HG03045 (cell line): ENCODE data around the gene CCDC78.
A peak's percentile ranks its signal among the peaks of the same experiment; 100 is the strongest.

ENCODE experiments used
- ATAC-seq: cut with Tn5 transposase; IDR thresholded peaks from one replicate; pipeline ENCODE4 v1.9.1; 2021; ENCODE audit warnings: mild to moderate bottlenecking, moderate library complexity; ENCODE audit not compliant: unreplicated experiment

The CCDC78 gene

DNA sequence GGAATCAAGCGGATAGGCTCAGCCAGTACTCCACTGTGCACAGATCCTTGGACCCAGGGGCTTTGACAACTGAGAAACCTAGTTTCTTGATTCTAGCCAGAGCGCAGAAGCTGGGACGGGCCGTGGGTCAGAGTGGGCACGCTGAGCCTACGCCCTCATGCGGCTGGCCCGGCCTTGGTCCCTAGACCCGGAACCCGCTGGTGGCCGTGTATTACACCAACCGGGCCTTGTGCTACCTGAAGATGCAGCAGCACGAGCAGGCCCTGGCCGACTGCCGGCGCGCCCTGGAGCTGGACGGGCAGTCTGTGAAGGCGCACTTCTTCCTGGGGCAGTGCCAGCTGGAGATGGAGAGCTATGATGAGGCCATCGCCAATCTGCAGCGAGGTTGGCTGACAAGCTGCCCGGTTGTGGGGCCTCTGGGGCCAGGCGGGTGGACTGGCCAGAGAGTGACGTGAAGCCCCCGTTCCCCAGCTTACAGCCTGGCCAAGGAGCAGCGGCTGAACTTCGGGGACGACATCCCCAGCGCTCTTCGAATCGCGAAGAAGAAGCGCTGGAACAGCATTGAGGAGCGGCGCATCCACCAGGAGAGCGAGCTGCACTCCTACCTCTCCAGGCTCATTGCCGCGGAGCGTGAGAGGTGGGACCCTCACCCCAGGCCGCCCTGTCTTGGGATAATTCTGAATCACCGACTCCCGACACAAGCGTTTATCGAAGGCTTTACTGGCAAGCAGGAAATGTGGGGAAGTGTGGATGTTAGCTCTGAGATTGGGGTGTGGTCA lies 45.1 kb downstream of the CCDC78 start:
- no peak for ATAC-seq

DNA sequence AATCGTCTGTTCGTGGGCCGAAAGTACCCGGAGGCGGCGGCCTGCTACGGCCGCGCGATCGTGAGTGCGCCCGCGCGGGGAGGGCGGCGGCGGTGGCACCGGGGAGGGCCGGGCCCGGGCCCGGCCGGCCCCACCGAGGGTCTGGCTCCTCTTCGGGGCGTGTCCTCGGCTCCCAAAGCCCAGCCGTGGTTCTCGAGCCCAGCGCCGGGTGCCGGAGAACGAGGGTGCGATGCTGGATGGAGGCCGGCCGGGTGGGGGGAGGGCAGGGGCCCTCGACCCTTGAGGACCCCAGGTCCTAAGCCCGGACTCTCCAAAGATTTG lies 45.7 kb downstream of the CCDC78 start:
- ATAC-seq, result no peak

DNA sequence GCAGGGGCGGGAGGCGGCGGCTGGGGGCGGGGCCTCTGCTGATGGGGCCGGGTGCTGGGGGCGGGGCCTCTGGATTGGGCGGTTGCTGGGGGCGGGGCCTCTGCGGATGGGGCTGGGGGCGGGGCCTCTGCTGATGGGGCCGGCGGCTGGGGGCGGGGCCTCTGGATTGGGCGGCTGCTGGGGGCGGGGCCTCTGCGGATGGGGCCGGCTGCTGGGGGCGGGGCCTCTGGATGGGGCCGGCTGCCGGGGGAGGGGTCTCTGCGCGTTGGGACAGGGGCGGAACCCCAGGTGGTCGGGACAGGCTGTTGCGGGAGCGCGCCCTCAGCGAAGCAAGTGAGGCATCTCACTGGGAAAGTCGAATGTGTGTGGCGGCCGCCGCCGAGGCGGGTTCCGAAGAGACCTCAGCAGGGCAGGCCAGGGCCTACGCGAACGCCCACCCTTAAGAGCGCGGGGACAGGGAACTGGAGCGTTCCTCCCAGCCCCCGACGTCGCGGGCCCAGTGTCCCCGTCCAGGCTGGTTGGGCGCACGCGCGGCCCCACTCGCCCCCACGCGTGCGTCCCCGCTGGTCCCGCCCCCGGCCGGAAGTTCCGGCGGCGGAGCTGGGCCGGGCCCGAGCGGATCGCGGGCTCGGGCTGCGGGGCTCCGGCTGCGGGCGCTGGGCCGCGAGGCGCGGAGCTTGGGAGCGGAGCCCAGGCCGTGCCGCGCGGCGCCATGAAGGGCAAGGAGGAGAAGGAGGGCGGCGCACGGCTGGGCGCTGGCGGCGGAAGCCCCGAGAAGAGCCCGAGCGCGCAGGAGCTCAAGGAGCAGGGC lies 46.2 kb downstream of the CCDC78 start, which contains the start of gene STUB1:
Gene STUB1, plus strand, starts transcription at position 597 of the 811 bp plus-strand sequence. Its CDS starts 116 bp downstream, at position 713.
- ATAC-seq, result peak; percentile 37

DNA sequence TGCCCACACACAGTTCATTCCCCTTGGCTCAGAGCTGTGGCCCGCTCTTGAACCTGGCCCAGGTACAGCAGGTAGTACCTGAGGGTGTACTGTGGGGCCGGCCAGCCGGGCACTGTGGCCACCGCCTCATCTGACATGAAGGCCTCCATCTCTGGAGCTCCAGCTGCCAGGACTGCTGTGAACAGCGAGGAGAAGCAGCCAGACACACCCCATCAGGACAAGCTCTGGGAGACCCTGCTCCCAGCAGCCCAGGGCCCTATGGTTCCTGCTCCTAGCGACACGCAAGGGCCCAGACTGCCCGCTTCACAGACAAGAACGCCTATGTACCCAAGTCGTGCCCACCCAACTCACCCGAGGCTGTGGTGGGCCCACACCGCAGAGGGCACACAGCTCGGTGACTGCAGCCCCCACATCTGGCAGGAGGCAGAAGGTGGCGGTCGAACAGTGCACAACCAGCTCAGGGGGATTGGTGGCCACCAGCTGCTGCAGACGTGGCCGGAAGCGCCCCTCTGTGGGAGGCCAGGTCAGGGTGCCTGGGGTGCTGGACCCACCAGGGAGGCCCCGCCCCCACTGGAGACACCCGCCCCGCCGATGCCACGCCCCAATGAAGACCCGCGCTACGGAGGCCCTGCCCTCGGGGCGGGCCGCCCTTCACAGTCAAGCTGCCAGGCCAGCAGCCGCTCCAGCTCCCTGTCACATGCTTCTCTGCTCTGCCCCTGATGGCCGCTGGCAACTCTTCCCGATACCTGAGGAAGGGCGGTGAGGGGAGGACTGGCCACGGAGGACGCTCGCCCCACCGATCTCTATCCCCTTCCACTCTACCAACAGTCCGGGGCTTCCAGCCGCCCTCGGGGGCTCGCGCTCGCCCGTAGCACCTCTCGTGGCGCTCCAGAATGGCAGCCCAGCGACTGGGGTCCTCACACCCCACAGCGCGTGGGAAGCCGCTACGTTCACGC lies 47.1 kb downstream of the CCDC78 start:
- no peak for ATAC-seq

DNA sequence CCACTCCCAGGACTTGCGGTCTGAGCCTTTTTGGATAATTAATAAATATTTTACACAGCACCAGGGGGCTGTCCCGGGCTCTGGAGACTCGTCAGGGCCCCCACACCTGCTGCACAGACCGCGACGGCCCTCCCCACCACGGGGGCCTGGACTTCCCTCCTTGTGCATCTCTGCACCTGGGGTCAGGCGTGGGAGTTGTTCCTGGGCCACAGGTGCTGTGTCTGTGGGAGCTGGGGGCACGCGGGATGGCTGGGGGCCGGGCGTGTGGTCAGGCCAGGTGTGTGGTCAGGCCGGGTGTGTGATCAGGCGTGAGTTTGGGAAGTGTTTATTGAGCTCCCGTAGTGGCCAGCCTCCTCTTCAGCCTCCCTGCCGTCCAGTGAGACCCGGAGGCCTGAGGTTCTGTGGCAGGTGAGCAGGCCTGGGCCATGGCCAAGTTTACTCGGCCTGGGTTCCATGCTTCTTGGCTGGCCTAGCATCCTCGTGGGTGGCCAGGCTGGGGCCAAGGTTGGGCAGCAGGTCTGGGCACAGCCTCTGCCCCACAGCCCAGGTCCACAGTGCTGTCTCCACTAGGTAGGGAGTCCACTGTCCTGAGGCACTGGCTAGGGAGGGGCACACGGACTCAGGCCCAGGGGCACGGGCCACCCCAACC lies 47.9 kb downstream of the CCDC78 start:
- no peak for ATAC-seq

DNA sequence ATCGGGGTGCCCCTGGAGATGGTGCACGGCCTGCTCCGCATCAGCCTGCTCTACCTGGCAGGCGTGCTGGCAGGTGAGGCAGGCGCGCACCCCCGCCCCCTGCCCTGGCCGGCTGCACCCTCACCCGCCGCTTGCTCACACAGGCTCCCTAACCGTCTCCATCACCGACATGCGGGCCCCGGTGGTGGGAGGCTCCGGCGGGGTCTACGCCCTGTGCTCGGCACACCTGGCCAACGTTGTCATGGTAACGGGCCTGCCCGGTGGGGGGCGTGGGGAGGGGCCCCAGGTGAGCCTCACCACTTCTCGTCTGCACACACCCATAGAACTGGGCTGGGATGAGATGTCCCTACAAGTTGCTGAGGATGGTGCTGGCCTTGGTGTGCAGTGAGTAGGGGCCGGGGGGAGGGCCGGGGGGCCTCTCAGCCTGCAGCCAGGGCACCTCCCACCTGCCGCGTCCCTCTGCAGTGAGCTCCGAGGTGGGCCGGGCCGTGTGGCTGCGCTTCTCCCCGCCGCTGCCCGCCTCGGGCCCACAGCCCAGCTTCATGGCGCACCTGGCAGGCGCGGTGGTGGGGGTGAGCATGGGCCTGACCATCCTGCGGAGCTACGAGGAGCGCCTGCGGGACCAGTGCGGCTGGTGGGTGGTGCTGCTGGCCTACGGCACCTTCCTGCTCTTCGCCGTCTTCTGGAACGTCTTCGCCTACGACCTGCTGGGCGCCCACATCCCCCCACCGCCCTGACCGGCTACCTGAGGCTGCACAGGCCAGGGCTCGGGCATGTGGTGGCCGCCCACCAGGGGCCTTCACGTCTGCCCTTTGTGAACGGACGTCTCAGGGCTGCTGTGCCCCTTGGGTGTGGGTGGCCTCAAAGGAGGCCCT lies 48.7 kb downstream of the CCDC78 start:
- no peak for ATAC-seq

DNA sequence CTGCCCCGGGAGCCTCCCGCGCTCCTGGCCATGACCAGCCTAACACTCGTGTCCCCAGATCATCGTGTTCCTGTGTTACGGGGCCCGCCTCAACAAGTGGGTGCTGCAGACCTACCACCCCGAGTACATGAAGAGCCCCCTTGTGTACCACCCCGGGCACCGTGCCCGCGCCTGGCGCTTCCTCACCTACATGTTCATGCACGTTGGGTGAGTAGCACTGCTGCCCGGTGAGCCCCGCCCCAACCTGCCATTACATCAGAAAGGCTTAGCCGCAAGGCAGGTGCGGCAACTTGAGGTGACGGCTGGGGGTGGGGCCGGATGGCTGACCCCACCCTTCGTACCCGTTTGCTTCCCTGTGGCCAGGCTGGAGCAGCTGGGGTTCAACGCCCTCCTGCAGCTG lies 49.3 kb downstream of the CCDC78 start:
- ATAC-seq, result no peak

DNA sequence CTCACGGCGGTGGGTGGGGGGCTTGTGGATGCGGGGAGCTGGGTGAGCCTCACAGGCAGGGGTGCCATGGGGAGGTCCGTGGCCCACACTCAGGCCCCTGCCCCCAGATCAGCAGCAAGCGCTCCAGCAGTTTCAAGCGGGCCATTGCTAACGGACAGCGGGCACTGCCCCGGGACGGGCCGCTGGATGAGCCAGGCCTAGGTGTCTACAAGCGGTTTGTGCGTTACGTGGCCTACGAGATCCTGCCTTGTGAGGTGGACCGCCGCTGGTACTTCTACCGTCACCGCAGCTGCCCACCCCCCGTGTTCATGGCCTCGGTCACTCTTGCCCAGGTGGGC lies 49.7 kb downstream of the CCDC78 start:
- ATAC-seq, result no peak

DNA sequence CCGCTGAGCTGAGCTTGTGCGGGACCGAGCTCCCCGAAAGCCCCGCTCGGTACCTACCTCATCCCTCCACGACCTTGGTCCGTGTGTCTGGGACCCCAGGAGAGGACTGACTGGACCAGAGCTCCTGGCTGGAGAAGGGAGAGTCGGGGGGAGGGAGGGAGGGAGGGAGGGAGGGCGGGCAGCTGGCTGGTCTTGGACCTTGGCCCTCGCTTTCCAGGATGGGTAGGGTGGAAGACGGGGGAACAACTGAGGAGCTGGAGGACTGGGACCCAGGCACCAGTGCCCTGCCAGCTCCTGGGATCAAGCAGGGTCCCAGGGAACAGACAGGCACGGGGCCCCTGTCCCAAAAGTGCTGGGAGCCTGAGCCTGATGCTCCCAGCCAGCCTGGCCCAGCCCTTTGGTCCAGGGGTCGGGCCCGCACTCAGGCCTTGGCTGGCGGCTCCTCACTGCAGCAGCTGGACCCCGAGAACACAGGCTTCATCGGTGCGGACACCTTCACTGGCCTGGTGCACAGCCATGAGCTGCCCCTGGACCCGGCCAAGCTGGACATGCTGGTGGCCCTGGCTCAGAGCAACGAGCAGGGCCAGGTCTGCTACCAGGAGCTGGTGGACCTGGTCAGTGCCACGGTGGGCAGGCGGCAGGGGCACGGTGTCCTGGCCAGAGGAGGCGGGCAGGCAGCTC lies 50.2 kb downstream of the CCDC78 start:
- ATAC-seq, result no peak

DNA sequence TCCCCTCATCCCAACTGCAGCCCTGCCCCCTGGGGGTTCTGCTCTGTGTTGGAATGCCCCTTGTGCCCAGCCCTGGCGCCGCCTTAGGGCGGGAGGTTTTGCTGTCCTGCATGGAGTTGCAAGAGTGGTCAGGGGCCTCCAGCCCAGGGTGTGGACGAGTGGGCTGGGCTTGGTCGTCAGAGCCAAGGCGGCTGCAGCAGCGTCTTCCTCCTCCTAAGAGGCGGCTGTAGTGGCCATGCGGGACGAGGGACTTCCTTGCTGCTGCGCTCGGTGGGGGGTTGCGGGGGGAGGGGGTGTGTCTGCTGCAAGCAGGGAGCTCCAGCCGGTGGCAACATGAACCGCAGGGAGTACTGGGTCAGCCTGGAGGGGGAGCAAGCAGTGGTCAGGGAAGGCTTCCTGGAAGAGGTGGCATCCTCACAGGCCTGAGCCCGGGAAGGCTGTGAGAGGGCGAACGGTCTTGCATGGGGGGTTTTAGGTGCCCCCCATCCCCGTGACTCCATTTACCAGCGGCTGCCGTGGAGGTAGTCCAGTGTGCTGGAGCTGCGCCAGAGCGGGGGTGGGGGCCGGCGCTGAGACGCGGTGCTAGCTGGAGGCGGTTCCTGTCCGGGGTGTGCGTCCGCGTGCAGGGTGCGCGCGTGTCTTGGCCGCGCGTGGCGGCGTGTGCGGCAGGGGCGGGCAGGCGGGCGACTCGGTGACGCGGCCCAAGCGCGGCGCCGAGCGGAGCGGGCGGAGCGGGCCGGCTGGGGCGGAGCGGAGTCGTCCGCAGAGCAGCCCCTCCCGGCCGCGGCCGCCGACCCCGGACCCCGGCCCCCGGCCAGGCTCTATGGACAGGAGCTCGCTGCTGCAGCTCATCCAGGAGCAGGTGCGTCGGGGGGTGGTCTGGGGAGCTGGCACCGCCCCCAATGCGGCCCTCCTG lies 51.0 kb downstream of the CCDC78 start, which contains the start of gene RHBDL1:
Gene RHBDL1, plus strand, starts transcription at position 704 of the 916 bp plus-strand sequence. Its CDS starts 120 bp downstream, at position 824.
- ATAC-seq, result no peak

DNA sequence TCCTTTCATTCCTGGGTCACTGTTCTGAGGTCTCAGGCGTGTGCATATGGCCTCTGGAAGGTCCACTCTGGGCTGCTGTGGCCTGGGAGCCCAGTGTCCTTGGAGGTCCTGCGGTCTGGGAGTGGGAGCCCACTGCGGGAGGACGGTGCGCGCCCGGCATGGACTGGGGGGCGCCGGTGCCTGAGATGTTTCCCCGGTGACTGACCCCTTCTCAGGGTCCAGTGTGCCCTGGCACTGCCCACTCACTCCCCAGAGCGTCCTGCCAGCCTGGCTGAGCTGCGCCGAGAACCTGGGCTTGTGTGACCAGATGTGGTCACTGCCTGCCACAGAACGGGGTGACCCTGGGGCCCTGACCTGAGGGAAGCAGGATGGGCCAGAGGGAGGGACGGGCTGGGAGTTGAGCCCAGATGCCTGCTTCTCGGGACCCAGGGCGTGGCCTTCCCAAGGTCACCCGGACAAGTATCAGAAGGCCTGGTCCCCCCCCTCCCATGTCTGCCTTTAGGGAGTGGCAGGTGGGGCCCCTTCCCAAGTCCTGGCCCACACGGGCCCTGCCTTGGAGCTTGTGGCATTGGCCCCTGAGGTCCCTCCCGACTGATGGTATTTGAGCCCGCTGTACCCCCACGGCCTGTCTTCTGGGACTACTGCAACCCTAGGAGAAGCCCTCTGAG lies 51.9 kb downstream of the CCDC78 start:
- no peak for ATAC-seq

DNA sequence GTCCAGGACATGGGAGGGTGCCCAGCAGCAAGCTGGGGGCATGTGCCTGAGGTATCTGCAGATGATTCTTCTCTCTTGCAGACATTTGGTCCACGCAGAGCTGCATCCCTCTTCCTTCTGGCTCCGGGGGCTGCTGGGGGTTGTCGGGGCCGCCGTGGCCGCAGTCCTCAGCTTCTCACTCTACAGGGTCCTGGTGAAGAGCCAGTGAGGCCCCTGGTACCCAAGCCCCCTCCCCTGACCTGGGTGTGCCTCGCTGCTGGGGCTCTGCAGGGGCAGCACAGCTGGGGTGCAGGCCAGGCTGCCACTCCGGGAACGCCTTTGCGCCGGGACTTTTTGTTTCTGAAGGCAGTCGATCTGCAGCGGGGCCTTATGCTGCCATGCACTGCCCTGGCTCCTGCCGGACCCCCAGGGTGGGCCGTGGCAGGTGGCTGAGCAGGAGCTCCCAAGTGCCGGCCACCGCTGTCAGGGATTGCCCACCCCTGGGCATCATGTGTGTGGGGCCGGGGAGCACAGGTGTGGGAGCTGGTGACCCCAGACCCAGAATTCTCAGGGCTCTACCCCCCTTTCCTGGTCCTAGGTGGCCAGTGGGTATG lies 52.7 kb downstream of the CCDC78 start:
- no peak for ATAC-seq

DNA sequence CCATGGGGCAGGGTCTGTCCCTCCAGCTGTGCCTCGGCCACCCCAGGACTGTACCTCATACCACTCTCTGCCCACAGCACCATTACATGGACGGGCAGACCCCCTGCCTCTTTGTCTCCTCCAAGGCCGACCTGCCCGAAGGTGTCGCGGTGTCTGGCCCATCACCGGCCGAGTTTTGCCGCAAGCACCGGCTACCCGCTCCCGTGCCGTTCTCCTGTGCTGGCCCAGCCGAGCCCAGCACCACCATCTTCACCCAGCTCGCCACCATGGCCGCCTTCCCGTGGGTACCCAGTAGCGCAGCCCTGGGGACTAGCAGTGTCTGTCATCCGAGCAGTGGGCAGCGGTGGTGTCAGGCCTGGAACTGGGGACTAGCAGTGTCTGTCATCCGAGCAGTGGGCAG lies 53.4 kb downstream of the CCDC78 start:
- ATAC-seq, result no peak
